Memory B cell (primary cell): Measurements from ENCODE around the gene NCOR2.

Source experiments
- ATAC-seq: fragments of 150-1000 bp; cut with Tn5 transposase; 2 replicates; pipeline ENCODE4 v1.10.0; 2021; ENCODE audit warnings: low read depth, mild to moderate bottlenecking, moderate library complexity
- DNase-seq, 2 donors: peaks; one replicate each; pipeline ENCODE4 v3.0.0; 2022; ENCODE audit warnings: low spot score in 2 of 2
- H3K27ac Mint-ChIP-seq: one replicate; pipeline ENCODE4 v1.8.0; 2022; ENCODE audit warnings: mild to moderate bottlenecking, moderate library complexity, mixed read lengths
- H3K27me3 Mint-ChIP-seq: one replicate; pipeline ENCODE4 v1.8.0; 2022; ENCODE audit warnings: mixed read lengths
- H3K36me3 Mint-ChIP-seq: one replicate; pipeline ENCODE4 v1.8.0; 2022; ENCODE audit warnings: mild to moderate bottlenecking, mixed read lengths
- H3K4me1 Mint-ChIP-seq: one replicate; pipeline ENCODE4 v1.8.0; 2022; ENCODE audit warnings: mixed read lengths
- H3K4me3 Mint-ChIP-seq: one replicate; pipeline ENCODE4 v1.8.0; 2022; ENCODE audit warnings: mild to moderate bottlenecking, moderate library complexity, mixed read lengths
- H3K9me3 Mint-ChIP-seq: one replicate; pipeline ENCODE4 v1.8.0; 2022; ENCODE audit warnings: mixed read lengths

Gene NCOR2

GRCh38 chr12:124563809-124564208 is 3.6 kb downstream of the NCOR2 start:
- Mint-ChIP-seq H3K4me3 (no peak overlapping the region), H3K36me3 (peaks cover 6% of the 10 kb centered on the region), H3K9me3 (peaks cover 2% of the 10 kb centered on the region), H3K27ac (no peak overlapping the region), H3K4me1 (peaks cover 28% of the 10 kb centered on the region), H3K27me3 (no peaks in the 10 kb centered on the region)
- DNase-seq (no peak), ATAC-seq (no peak)

- Mint-ChIP-seq H3K4me3 (no peak overlapping the region), H3K27ac (no peak overlapping the region), H3K9me3 (peaks cover 2% of the 10 kb centered on the region), H3K27me3 (no peaks in the 10 kb centered on the region), H3K36me3 (peaks cover 6% of the 10 kb centered on the region), H3K4me1 (peaks cover 28% of the 10 kb centered on the region)
- ATAC-seq (no peak), DNase-seq (no peak)
These were observed 4.0 kb downstream of the NCOR2 start for GRCh38 chr12:124563401-124563800.

GRCh38 chr12:124562796-124563181 is 4.6 kb downstream of the NCOR2 start:
- H3K4me1 Mint-ChIP-seq = peaks cover 25% of the 10 kb centered on the region
- H3K9me3 Mint-ChIP-seq = peaks cover 2% of the 10 kb centered on the region
- H3K27me3 Mint-ChIP-seq = no peaks in the 10 kb centered on the region
- peak overlapping the region; percentile 35 for H3K27ac Mint-ChIP-seq
- H3K36me3 Mint-ChIP-seq = peaks cover 6% of the 10 kb centered on the region
- no peak overlapping the region for H3K4me3 Mint-ChIP-seq
- DNase-seq = no peak
- ATAC-seq = no peak

GRCh38 chr12:124562018-124562795 is 5.2 kb downstream of the NCOR2 start:
- Mint-ChIP-seq H3K4me1 (peaks cover 25% of the 10 kb centered on the region), H3K27ac (peak overlapping the region; percentile 35), H3K36me3 (peaks cover 6% of the 10 kb centered on the region), H3K9me3 (peaks cover 2% of the 10 kb centered on the region), H3K4me3 (no peak overlapping the region), H3K27me3 (no peaks in the 10 kb centered on the region)
- ATAC-seq = no peak
- no peak for DNase-seq

GRCh38 chr12:124561231-124561630 is 6.2 kb downstream of the NCOR2 start:
- Mint-ChIP-seq H3K27me3 (no peaks in the 10 kb centered on the region), H3K36me3 (peaks cover 6% of the 10 kb centered on the region), H3K4me3 (no peak overlapping the region), H3K27ac (no peak overlapping the region), H3K4me1 (peaks cover 27% of the 10 kb centered on the region), H3K9me3 (peaks cover 2% of the 10 kb centered on the region)
- DNase-seq (no peak), ATAC-seq (no peak)

GRCh38 chr12:124560146-124560890 is 7.1 kb downstream of the NCOR2 start:
- Mint-ChIP-seq H3K27me3 (no peaks in the 10 kb centered on the region), H3K36me3 (peaks cover 6% of the 10 kb centered on the region), H3K9me3 (peaks cover 2% of the 10 kb centered on the region), H3K4me1 (peaks cover 23% of the 10 kb centered on the region), H3K27ac (no peak overlapping the region), H3K4me3 (no peak overlapping the region)
- no peak for ATAC-seq
- no peak for DNase-seq

GRCh38 chr12:124559182-124560017 is 8.0 kb downstream of the NCOR2 start:
- DNase-seq (no peak), ATAC-seq (no peak)
- Mint-ChIP-seq H3K27ac (no peak overlapping the region), H3K9me3 (peaks cover 2% of the 10 kb centered on the region), H3K4me3 (no peak overlapping the region), H3K27me3 (no peaks in the 10 kb centered on the region), H3K4me1 (peaks cover 23% of the 10 kb centered on the region), H3K36me3 (peaks cover 6% of the 10 kb centered on the region)

- no peak for ATAC-seq
- Mint-ChIP-seq H3K36me3 (peaks cover 7% of the 10 kb centered on the region), H3K4me1 (peaks cover 27% of the 10 kb centered on the region), H3K27me3 (no peaks in the 10 kb centered on the region), H3K27ac (no peak overlapping the region), H3K4me3 (no peak overlapping the region), H3K9me3 (peaks cover 2% of the 10 kb centered on the region)
- no peak for DNase-seq
These were observed 9.1 kb downstream of the NCOR2 start for GRCh38 chr12:124558313-124558712.

- peaks cover 7% of the 10 kb centered on the region for H3K36me3 Mint-ChIP-seq
- H3K4me3 Mint-ChIP-seq = no peak overlapping the region
- H3K4me1 Mint-ChIP-seq = peaks cover 27% of the 10 kb centered on the region
- ATAC-seq (no peak), DNase-seq (no peak)
- peaks cover 2% of the 10 kb centered on the region for H3K9me3 Mint-ChIP-seq
- H3K27ac Mint-ChIP-seq = no peak overlapping the region
- no peaks in the 10 kb centered on the region for H3K27me3 Mint-ChIP-seq
These were observed 9.7 kb downstream of the NCOR2 start for GRCh38 chr12:124557518-124558223.

GRCh38 chr12:124556896-124557501 is 10.4 kb downstream of the NCOR2 start:
- Mint-ChIP-seq H3K9me3 (peaks cover 2% of the 10 kb centered on the region), H3K4me3 (no peak overlapping the region), H3K27ac (no peak overlapping the region), H3K4me1 (peaks cover 32% of the 10 kb centered on the region), H3K36me3 (peaks cover 7% of the 10 kb centered on the region), H3K27me3 (no peaks in the 10 kb centered on the region)
- ATAC-seq = no peak
- no peak for DNase-seq

GRCh38 chr12:124556074-124556466 is 11.3 kb downstream of the NCOR2 start:
- no peaks in the 10 kb centered on the region for H3K27me3 Mint-ChIP-seq
- DNase-seq = no peak
- no peak overlapping the region for H3K4me3 Mint-ChIP-seq
- ATAC-seq = no peak
- H3K9me3 Mint-ChIP-seq = peaks cover 2% of the 10 kb centered on the region
- peaks cover 7% of the 10 kb centered on the region for H3K36me3 Mint-ChIP-seq
- no peak overlapping the region for H3K27ac Mint-ChIP-seq
- peaks cover 30% of the 10 kb centered on the region for H3K4me1 Mint-ChIP-seq

- ATAC-seq = no peak
- no peak overlapping the region for H3K4me3 Mint-ChIP-seq
- no peak overlapping the region for H3K27ac Mint-ChIP-seq
- peaks cover 30% of the 10 kb centered on the region for H3K4me1 Mint-ChIP-seq
- peaks cover 7% of the 10 kb centered on the region for H3K36me3 Mint-ChIP-seq
- H3K27me3 Mint-ChIP-seq = no peaks in the 10 kb centered on the region
- H3K9me3 Mint-ChIP-seq = peaks cover 2% of the 10 kb centered on the region
- no peak for DNase-seq
These were observed 12.0 kb downstream of the NCOR2 start for GRCh38 chr12:124555168-124556073.
